H9 (cell line): ENCODE results near the gene FAM53B. TPM values are rescaled to one million over a fixed set of nuclear protein-coding genes. Genes with fewer than 3 reads are reported as not detected.

Experiments
- DNase-seq: peaks from one replicate; pipeline ENCODE4 v3.0.0-alpha.2; 2017
- H2AFZ ChIP-seq: one replicate; pipeline ENCODE4 v1.6.1; 2013; ENCODE audit warnings: mild to moderate bottlenecking, low read length, control low read depth, moderate library complexity
- H2AK5ac ChIP-seq: 2 replicates; pipeline ENCODE4 v1.6.1; 2013; ENCODE audit warnings: low read length, control low read depth, mixed read lengths; ENCODE audit not compliant: insufficient read length
- H2BK120ac ChIP-seq: one replicate; pipeline ENCODE4 v1.6.1; 2013; ENCODE audit warnings: low read depth, mild to moderate bottlenecking, low read length, control low read depth, inconsistent platforms; ENCODE audit not compliant: poor library complexity, severe bottlenecking
- H2BK12ac ChIP-seq: 2 replicates; pipeline ENCODE4 v1.6.1; 2013; ENCODE audit warnings: low read length, control low read depth, mixed read lengths, low read depth; ENCODE audit not compliant: insufficient read length
- H2BK15ac ChIP-seq: 2 replicates; pipeline ENCODE4 v1.6.1; 2013; ENCODE audit warnings: low read depth, low read length, control low read depth
- H2BK20ac ChIP-seq: one replicate; pipeline ENCODE4 v1.6.1; 2013; ENCODE audit warnings: low read depth, mild to moderate bottlenecking, low read length, control low read depth, inconsistent platforms; ENCODE audit not compliant: poor library complexity, severe bottlenecking
- H2BK5ac ChIP-seq: 2 replicates; pipeline ENCODE4 v1.6.1; 2013; ENCODE audit warnings: low read length, control low read depth, mixed read lengths; ENCODE audit not compliant: insufficient read length
- H3K14ac ChIP-seq: 2 replicates; pipeline ENCODE4 v1.6.1; 2013; ENCODE audit warnings: low read length, control low read depth; ENCODE audit not compliant: insufficient read depth
- H3K18ac ChIP-seq: 2 replicates; pipeline ENCODE4 v1.6.1; 2013; ENCODE audit warnings: low read depth, mild to moderate bottlenecking, mixed read lengths, low read length, control low read depth; ENCODE audit not compliant: insufficient read length
- H3K23ac ChIP-seq: 2 replicates; pipeline ENCODE4 v1.6.1; 2013; ENCODE audit warnings: low read length, control low read depth, mixed read lengths, low read depth; ENCODE audit not compliant: insufficient read length
- H3K23me2 ChIP-seq: 2 replicates; pipeline ENCODE4 v1.6.1; 2013; ENCODE audit warnings: low read depth, mild to moderate bottlenecking, mixed read lengths, low read length, control low read depth; ENCODE audit not compliant: insufficient read length, poor library complexity, severe bottlenecking
- H3K27ac ChIP-seq: 2 replicates; pipeline ENCODE4 v1.5.1; 2013; ENCODE audit warnings: low read length, control low read depth, mixed read lengths, low read depth; ENCODE audit not compliant: insufficient read length
- H3K27me3 ChIP-seq: 2 replicates; pipeline ENCODE4 v1.6.1; 2013; ENCODE audit warnings: low read length, control low read depth, inconsistent platforms; ENCODE audit not compliant: insufficient read depth
- H3K4ac ChIP-seq: 2 replicates; pipeline ENCODE4 v1.6.1; 2013; ENCODE audit warnings: low read depth, mild to moderate bottlenecking, control low read depth, inconsistent platforms, low read length, moderate library complexity
- H3K4me1 ChIP-seq: 2 replicates; pipeline ENCODE4 v1.6.1; 2013; ENCODE audit warnings: low read length, control low read depth, inconsistent platforms; ENCODE audit not compliant: insufficient read depth
- H3K4me2 ChIP-seq: 2 replicates; pipeline ENCODE4 v1.6.1; 2013; ENCODE audit warnings: low read length, control low read depth, mixed read lengths; ENCODE audit not compliant: insufficient read length, insufficient read depth
- H3K56ac ChIP-seq: 2 replicates; pipeline ENCODE4 v1.6.1; 2013; ENCODE audit warnings: low read depth, mild to moderate bottlenecking, mixed read lengths, low read length, control low read depth; ENCODE audit not compliant: insufficient read length
- H3K79me1 ChIP-seq: 2 replicates; pipeline ENCODE4 v1.6.1; 2013; ENCODE audit warnings: low read depth, mild to moderate bottlenecking, moderate library complexity, low read length, control low read depth, inconsistent platforms; ENCODE audit not compliant: insufficient read depth, poor library complexity, severe bottlenecking
- H3K79me2 ChIP-seq: 2 replicates; pipeline ENCODE4 v1.6.1; 2013; ENCODE audit warnings: low read length, control low read depth, inconsistent platforms; ENCODE audit not compliant: insufficient read depth
- H3K9ac ChIP-seq: 2 replicates; pipeline ENCODE4 v1.6.1; 2013; ENCODE audit warnings: low read length, control low read depth, mixed read lengths; ENCODE audit not compliant: insufficient read length; ENCODE audit errors: extremely low read depth
- H3K9me3 ChIP-seq: one replicate; pipeline ENCODE4 v1.6.1; 2013; ENCODE audit warnings: low read depth, low read length, inconsistent platforms; ENCODE audit not compliant: control insufficient read depth
- H3T11ph ChIP-seq: one replicate; pipeline ENCODE4 v1.6.1; 2013; ENCODE audit warnings: mild to moderate bottlenecking, low read length, control low read depth, inconsistent platforms
- H4K20me1 ChIP-seq: one replicate; pipeline ENCODE4 v1.6.1; 2013; ENCODE audit not compliant: control insufficient read depth, insufficient read length, insufficient read depth
- H4K5ac ChIP-seq: 2 replicates; pipeline ENCODE4 v1.6.1; 2013; ENCODE audit warnings: low read depth, mild to moderate bottlenecking, mixed read lengths, low read length, control low read depth; ENCODE audit not compliant: insufficient read length
- H4K8ac ChIP-seq: replicated peaks from 2 replicates; pipeline ENCODE4 v1.6.1; 2013; ENCODE audit warnings: low read length, control low read depth, mixed read lengths, low read depth; ENCODE audit not compliant: insufficient read length
- H4K91ac ChIP-seq: 2 replicates; pipeline ENCODE4 v1.6.1; 2013; ENCODE audit warnings: low read depth, mild to moderate bottlenecking, moderate library complexity, mixed read lengths, low read length, control low read depth; ENCODE audit not compliant: insufficient read length
- H3K27ac Mint-ChIP-seq, 3 experiments: 2 replicates in 2 of 3; 3 replicates in 1 of 3; pipeline ENCODE4 v1.8.0; 2020 to 2021; ENCODE audit warnings: mixed read lengths in 3 of 3, mild to moderate bottlenecking in 1 of 3, moderate library complexity in 1 of 3
- H3K27me3 Mint-ChIP-seq: 2 replicates; pipeline ENCODE4 v1.8.0; 2021; ENCODE audit warnings: low read depth, mild to moderate bottlenecking, moderate library complexity, mixed read lengths
- H3K36me3 Mint-ChIP-seq, 3 experiments: 2 replicates in 2 of 3; 3 replicates in 1 of 3; pipeline ENCODE4 v1.8.0; 2020 to 2021; ENCODE audit warnings: low read depth in 3 of 3, mixed read lengths in 3 of 3; ENCODE audit not compliant: insufficient read depth in 1 of 3
- H3K4me1 Mint-ChIP-seq, 2 experiments: 2 replicates each; pipeline ENCODE4 v1.8.0; 2020; ENCODE audit warnings: mixed read lengths in 2 of 2
- H3K4me3 Mint-ChIP-seq, 2 experiments: 2 replicates in 1 of 2; 3 replicates in 1 of 2; pipeline ENCODE4 v1.8.0; 2020 to 2021; ENCODE audit warnings: mild to moderate bottlenecking in 2 of 2, mixed read lengths in 2 of 2, moderate library complexity in 1 of 2
- H3K9me3 Mint-ChIP-seq, 2 experiments: 2 replicates in 1 of 2; 3 replicates in 1 of 2; pipeline ENCODE4 v1.8.0; 2020; ENCODE audit warnings: mild to moderate bottlenecking in 2 of 2, mixed read lengths in 2 of 2, moderate library complexity in 1 of 2
- CTCF ChIP-seq: fragments of 200-600 bp; sonication (generic); conservative IDR thresholded peaks from 3 replicates; pipeline ENCODE4 v1.8.0; 2021; ENCODE audit warnings: antibody characterized with exemption, mild to moderate bottlenecking
- WGBS: extraction: QIAGEN DNeasy Blood & Tissue Kit; methylation state at CpG from one replicate; pipeline ENCODE4 v1.1.7; 2013; ENCODE audit warnings: missing lambda C conversion rate, low lambda C conversion rate, mixed read lengths; ENCODE audit not compliant: insufficient read length; ENCODE audit errors: extremely low coverage; 5-methylcytosine and 5-hydroxymethylcytosine counted together
- total RNA-seq: library from RNA; stranded (reverse); gene quantifications from 2 replicates; pipeline ENCODE4 v1.2.1, GENCODE V29; 2021

FAM53B gene
- total RNA-seq, 1 experiment from 2014 or later, result 11.5 TPM

GRCh38 chr10:124685261-124685660 lies 58.9 kb downstream of the FAM53B start:
- Histone ChIP-seq H4K8ac (no peak overlapping the region), H4K20me1 (no peaks in the 10 kb centered on the region), H3K4ac (no peak overlapping the region), H3K79me2 (no peaks in the 10 kb centered on the region), H3K9me3 (no peaks in the 10 kb centered on the region), H2AFZ (no peak overlapping the region), H3K23me2 (no peaks in the 10 kb centered on the region), H3K4me1 (no peaks in the 10 kb centered on the region), H2AK5ac (no peak overlapping the region), H3K18ac (no peak overlapping the region), H3T11ph (no peak overlapping the region), H4K91ac (no peak overlapping the region), H2BK12ac (no peak overlapping the region), H3K9ac (no peak overlapping the region), H3K27me3 (no peaks in the 10 kb centered on the region), H2BK20ac (no peak overlapping the region), H3K14ac (no peak overlapping the region), H3K79me1 (no peaks in the 10 kb centered on the region), H4K5ac (no peak overlapping the region), H2BK5ac (no peak overlapping the region), H2BK15ac (no peak overlapping the region), H2BK120ac (no peak overlapping the region), H3K27ac (no peak overlapping the region), H3K56ac (no peak overlapping the region), H3K23ac (no peak overlapping the region), H3K4me2 (no peak overlapping the region)
- peaks cover 4 to 19% (median 5%) of the 10 kb centered on the region in 3 experiments; a peak in 6 of 7 replicates for H3K36me3 Mint-ChIP-seq
- no peak for DNase-seq
- peaks cover 18 to 23% of the 10 kb centered on the region in 2 experiments for H3K4me1 Mint-ChIP-seq
- TF ChIP-seq CTCF, result no peak
- H3K9me3 Mint-ChIP-seq, result no peaks in the 10 kb centered on the region
- no peak overlapping the region for H3K27ac Mint-ChIP-seq
- H3K27me3 Mint-ChIP-seq, result no peaks in the 10 kb centered on the region
- H3K4me3 Mint-ChIP-seq, result no peak overlapping the region
- no CpG with 5 or more reads among the region's 12 CpGs for whole genome bisulfite sequencing
